Fibroblast of skin of left biceps (primary cell): Measurements from ENCODE around the gene CFAP97.

Source experiments
- DNase-seq, 2 experiments: peaks; one replicate each; pipeline ENCODE4 v3.0.0-alpha.2; 2013; ENCODE audit warnings: low read depth in 2 of 2

Gene CFAP97

GRCh38 chr4:185109736-185110135 lies 94.1 kb downstream of the CFAP97 start:
- DNase-seq: no peak
